ENCODE data around the gene SLC35F6. TPM values are rescaled to one million over a fixed set of nuclear protein-coding genes. Genes with fewer than 3 reads are reported as not detected.

SLC35F6 gene
- total and polyA plus RNA-seq, 9 of the 15 experiments (the other 6 are each of a cell fraction or from before 2014, with no cell fraction given) = 11.9 to 47.3 (median 22.5) TPM

DNA sequence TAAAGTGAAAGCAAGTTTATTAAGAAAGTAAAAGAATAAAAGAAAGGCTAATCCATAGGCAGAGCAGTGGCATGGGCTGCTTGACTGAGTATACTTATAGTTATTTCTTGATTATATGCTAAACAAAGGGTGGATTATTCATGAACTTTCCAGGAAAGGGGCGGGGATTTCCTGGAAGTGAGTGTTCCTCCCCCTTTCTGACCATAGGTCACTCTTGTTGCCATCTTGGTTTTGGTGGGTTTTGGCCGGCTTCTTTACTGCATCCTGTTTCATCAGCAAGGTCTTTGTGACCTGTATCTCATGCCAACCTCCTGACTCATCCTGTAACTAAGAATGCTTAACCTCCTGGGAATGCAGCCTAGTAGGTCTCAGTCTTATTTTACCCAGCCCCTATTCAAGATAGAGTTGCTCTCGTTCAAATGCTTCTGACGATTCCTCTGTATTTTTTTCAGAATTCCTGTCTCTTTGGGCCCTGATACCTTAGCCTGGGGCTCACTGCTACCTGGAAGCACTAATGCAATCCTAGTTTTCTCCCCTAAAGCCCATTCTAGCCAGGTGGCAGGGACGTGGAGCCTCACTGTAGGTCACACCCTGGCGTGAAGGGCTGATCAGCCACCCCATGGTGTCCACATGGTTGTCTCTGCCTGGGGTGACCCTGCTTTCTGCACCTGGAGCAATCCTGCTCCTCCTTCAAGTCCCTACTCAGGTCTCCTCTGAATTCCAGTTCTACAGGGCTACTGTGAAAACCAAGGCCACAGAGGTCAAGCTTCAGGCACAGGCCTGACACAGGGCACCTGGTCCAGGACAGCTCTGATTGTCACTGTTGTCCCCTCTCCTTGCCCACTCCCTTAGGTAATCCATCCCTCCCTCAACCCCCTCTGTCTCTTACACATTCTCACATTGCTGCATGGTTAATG is 6.0 kb upstream of the SLC35F6 start (continued):
- TF ChIP-seq, protein P1, sequence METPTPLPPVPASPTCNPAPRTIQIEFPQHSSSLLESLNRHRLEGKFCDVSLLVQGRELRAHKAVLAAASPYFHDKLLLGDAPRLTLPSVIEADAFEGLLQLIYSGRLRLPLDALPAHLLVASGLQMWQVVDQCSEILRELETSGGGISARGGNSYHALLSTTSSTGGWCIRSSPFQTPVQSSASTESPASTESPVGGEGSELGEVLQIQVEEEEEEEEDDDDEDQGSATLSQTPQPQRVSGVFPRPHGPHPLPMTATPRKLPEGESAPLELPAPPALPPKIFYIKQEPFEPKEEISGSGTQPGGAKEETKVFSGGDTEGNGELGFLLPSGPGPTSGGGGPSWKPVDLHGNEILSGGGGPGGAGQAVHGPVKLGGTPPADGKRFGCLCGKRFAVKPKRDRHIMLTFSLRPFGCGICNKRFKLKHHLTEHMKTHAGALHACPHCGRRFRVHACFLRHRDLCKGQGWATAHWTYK (CRISPR knock-in tag; IDR thresholded peaks at IDR 0.05) = peak; percentile 87
- TF ChIP-seq DIDO1 (tag; IDR thresholded peaks at IDR 0.05; ENCODE audit: low read depth) (no peak), EP300 (IDR thresholded peaks at IDR 0.05; ENCODE audit: low read length) (peak; percentile 91), ZNF79 (CRISPR knock-in tag; IDR thresholded peaks at IDR 0.05; ENCODE audit: low read depth) (peak; percentile 30; the same call in 1 of the 2 replicates), HDAC3 (IDR thresholded peaks at IDR 0.05; ENCODE audit: borderline replicate concordance, partially characterized antibody) (peak; percentile 61), ZNF23 (CRISPR knock-in tag; IDR thresholded peaks at IDR 0.05) (no peak), ADNP (tag; IDR thresholded peaks at IDR 0.05) (no peak), PML (IDR thresholded peaks at IDR 0.05; ENCODE audit: low read length) (no peak), NCOA2 (IDR thresholded peaks at IDR 0.05; ENCODE audit: partially characterized antibody in 2 of 2) (no peak), ZSCAN29 (IDR thresholded peaks at IDR 0.05) (no peak), KLF13 (tag; IDR thresholded peaks at IDR 0.05; ENCODE audit: borderline replicate concordance, low read depth) (no peak), MCM3 (IDR thresholded peaks at IDR 0.05) (no peak), ZNF354B (CRISPR knock-in tag; IDR thresholded peaks at IDR 0.05) (no peak; the same call in 1 of the 2 replicates), MAFF (IDR thresholded peaks at IDR 0.05; ENCODE audit: low read length) (peak; percentile 7; the same call in 1 of the 2 replicates), IFI16 (CRISPR knock-in tag; IDR thresholded peaks at IDR 0.05) (no peak), SOX6 (IDR thresholded peaks at IDR 0.05) (peak; percentile 82), CXXC5 (CRISPR knock-in tag; IDR thresholded peaks at IDR 0.05) (peak; percentile 68; the same call in 1 of the 2 replicates), POU5F1 (IDR thresholded peaks at IDR 0.05; ENCODE audit: borderline replicate concordance, low read depth, low read length, partially characterized antibody) (no peak), RBFOX2 (IDR thresholded peaks at IDR 0.05; ENCODE audit: low read depth, low read length) (peak; percentile 72)
- TF ChIP-seq, protein P2, sequence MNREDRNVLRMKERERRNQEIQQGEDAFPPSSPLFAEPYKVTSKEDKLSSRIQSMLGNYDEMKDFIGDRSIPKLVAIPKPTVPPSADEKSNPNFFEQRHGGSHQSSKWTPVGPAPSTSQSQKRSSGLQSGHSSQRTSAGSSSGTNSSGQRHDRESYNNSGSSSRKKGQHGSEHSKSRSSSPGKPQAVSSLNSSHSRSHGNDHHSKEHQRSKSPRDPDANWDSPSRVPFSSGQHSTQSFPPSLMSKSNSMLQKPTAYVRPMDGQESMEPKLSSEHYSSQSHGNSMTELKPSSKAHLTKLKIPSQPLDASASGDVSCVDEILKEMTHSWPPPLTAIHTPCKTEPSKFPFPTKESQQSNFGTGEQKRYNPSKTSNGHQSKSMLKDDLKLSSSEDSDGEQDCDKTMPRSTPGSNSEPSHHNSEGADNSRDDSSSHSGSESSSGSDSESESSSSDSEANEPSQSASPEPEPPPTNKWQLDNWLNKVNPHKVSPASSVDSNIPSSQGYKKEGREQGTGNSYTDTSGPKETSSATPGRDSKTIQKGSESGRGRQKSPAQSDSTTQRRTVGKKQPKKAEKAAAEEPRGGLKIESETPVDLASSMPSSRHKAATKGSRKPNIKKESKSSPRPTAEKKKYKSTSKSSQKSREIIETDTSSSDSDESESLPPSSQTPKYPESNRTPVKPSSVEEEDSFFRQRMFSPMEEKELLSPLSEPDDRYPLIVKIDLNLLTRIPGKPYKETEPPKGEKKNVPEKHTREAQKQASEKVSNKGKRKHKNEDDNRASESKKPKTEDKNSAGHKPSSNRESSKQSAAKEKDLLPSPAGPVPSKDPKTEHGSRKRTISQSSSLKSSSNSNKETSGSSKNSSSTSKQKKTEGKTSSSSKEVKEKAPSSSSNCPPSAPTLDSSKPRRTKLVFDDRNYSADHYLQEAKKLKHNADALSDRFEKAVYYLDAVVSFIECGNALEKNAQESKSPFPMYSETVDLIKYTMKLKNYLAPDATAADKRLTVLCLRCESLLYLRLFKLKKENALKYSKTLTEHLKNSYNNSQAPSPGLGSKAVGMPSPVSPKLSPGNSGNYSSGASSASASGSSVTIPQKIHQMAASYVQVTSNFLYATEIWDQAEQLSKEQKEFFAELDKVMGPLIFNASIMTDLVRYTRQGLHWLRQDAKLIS (CRISPR knock-in tag; IDR thresholded peaks at IDR 0.05) = 0 out of 2 replicates have a peak, but pooled peaks have one; percentile 29
- TF ChIP-seq, protein P3, sequence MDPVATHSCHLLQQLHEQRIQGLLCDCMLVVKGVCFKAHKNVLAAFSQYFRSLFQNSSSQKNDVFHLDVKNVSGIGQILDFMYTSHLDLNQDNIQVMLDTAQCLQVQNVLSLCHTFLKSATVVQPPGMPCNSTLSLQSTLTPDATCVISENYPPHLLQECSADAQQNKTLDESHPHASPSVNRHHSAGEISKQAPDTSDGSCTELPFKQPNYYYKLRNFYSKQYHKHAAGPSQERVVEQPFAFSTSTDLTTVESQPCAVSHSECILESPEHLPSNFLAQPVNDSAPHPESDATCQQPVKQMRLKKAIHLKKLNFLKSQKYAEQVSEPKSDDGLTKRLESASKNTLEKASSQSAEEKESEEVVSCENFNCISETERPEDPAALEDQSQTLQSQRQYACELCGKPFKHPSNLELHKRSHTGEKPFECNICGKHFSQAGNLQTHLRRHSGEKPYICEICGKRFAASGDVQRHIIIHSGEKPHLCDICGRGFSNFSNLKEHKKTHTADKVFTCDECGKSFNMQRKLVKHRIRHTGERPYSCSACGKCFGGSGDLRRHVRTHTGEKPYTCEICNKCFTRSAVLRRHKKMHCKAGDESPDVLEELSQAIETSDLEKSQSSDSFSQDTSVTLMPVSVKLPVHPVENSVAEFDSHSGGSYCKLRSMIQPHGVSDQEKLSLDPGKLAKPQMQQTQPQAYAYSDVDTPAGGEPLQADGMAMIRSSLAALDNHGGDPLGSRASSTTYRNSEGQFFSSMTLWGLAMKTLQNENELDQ (CRISPR knock-in tag; IDR thresholded peaks at IDR 0.05; ENCODE audit: borderline replicate concordance) = no peak

All from K562 (cell line).